Activated naive CD4-positive, alpha-beta T cell treated with anti-CD3 and anti-CD28 coated beads, Interleukin-2, amount 10 ng/mL, durations not matched to agents 7 days and 5 days (primary cell): ENCODE data around the gene MTFMT.
A peak's percentile ranks its signal among the peaks of the same experiment; 100 is the strongest.
"Not testable (repeated sequence)": the region's sequence is repeated elsewhere in the genome, so short reads cannot be mapped to it uniquely, and the experiment has no call there.

Experiments used
- CTCF ChIA-PET: fragments of 350-600 bp; sonication (Branson Sonifier 250); formaldehyde crosslinking; loops from one replicate; lab custom pipeline; 2021; ENCODE audit warnings: antibody characterized with exemption; lab: Charles Lee
- DNase-seq: peaks from one replicate; pipeline ENCODE4 v3.0.0-alpha.2; 2020
- H3K27ac Mint-ChIP-seq: one replicate; pipeline ENCODE4 v1.8.0; 2021; ENCODE audit warnings: mild to moderate bottlenecking, moderate library complexity, mixed read lengths
- H3K27me3 Mint-ChIP-seq: one replicate; pipeline ENCODE4 v1.8.0; 2021; ENCODE audit warnings: mild to moderate bottlenecking, mixed read lengths
- H3K36me3 Mint-ChIP-seq: one replicate; pipeline ENCODE4 v1.8.0; 2021; ENCODE audit warnings: mixed read lengths
- H3K4me1 Mint-ChIP-seq: one replicate; pipeline ENCODE4 v1.8.0; 2021; ENCODE audit warnings: mixed read lengths
- H3K4me3 Mint-ChIP-seq: one replicate; pipeline ENCODE4 v1.8.0; 2021; ENCODE audit warnings: mild to moderate bottlenecking, moderate library complexity, mixed read lengths
- H3K9me3 Mint-ChIP-seq: one replicate; pipeline ENCODE4 v1.8.0; 2021; ENCODE audit warnings: mixed read lengths

The MTFMT gene

GRCh38 chr15:65028921-65029735, at the start of gene MTFMT:
TSS of gene MTFMT (minus strand) at chr15:65029639. CDS start at chr15:65029613, 26 bp downstream.
- CTCF ChIA-PET: no interaction called here
- Mint-ChIP-seq H3K4me3 (peak within 1 kb of the TSS; percentile 87), H3K36me3 (peaks cover 18% of the 10 kb centered on the region), H3K9me3 (no peaks in the 10 kb centered on the region), H3K27ac (peak within 1 kb of the TSS; percentile 79), H3K27me3 (peaks cover 24% of the 10 kb centered on the region), H3K4me1 (peaks cover 26% of the 10 kb centered on the region)
- DNase-seq: peak; percentile 96

- Mint-ChIP-seq H3K36me3 (no peaks in the 10 kb centered on the region), H3K27me3 (peaks cover 57% of the 10 kb centered on the region), H3K4me1 (peaks cover 16% of the 10 kb centered on the region), H3K4me3 (no peak overlapping the region), H3K9me3 (peaks cover 1% of the 10 kb centered on the region), H3K27ac (no peak overlapping the region)
- CTCF ChIA-PET: interaction anchor here (0.6 to 3.6 kb wide), 9 partner anchors 9 to 300 kb away, joined by 3 to 30 read pairs (median 4); no protein-coding TSS in a partner anchor
- peak; percentile 68 for DNase-seq
Observed at GRCh38 chr15:65077981-65078352, 48.5 kb upstream of the MTFMT start.

- Mint-ChIP-seq H3K4me1 (peaks cover 11% of the 10 kb centered on the region), H3K9me3 (peaks cover 1% of the 10 kb centered on the region), H3K27me3 (peaks cover 52% of the 10 kb centered on the region), H3K4me3 (no peak overlapping the region), H3K36me3 (no peaks in the 10 kb centered on the region), H3K27ac (no peak overlapping the region)
- no peak for DNase-seq
- CTCF ChIA-PET: interaction anchor here (0.9 to 3.6 kb wide), 5 partner anchors 23 to 44 kb away, joined by 3 to 30 read pairs (median 4); no protein-coding TSS in a partner anchor
Observed at GRCh38 chr15:65077291-65077980, 48.0 kb upstream of the MTFMT start.

- H3K27ac Mint-ChIP-seq: no peak within 1 kb of the TSS
- no peaks in the 10 kb centered on the region for H3K36me3 Mint-ChIP-seq
- H3K9me3 Mint-ChIP-seq: peaks cover 1% of the 10 kb centered on the region
- DNase-seq: no peak
- H3K27me3 Mint-ChIP-seq: peaks cover 50% of the 10 kb centered on the region
- H3K4me3 Mint-ChIP-seq: no peak within 1 kb of the TSS
- peaks cover 7% of the 10 kb centered on the region for H3K4me1 Mint-ChIP-seq
- CTCF ChIA-PET: interaction anchor here (1.2 to 3.6 kb wide), 4 partner anchors 10 to 43 kb away, joined by 3 to 30 read pairs (median 11); no protein-coding TSS in a partner anchor
Observed at GRCh38 chr15:65076486-65077290, 47.2 kb upstream of the MTFMT start, which contains the start of gene KBTBD13. TSS of gene KBTBD13 (plus strand) at chr15:65076746. CDS start at chr15:65076816, 70 bp downstream.

- not testable (repeated sequence) for DNase-seq, H3K4me1 Mint-ChIP-seq, H3K9me3 Mint-ChIP-seq, H3K36me3 Mint-ChIP-seq, H3K27ac Mint-ChIP-seq, H3K4me3 Mint-ChIP-seq
- peaks cover 51% of the 10 kb centered on the region for H3K27me3 Mint-ChIP-seq
- CTCF ChIA-PET: interaction anchor here (0.7 to 1.2 kb wide), 3 partner anchors 9 to 560 kb away, joined by 3 read pairs; partner anchors contain the start of gene RASL12
Observed at GRCh38 chr15:65075607-65076395, 46.4 kb upstream of the MTFMT start.

- H3K9me3 Mint-ChIP-seq, H3K4me3 Mint-ChIP-seq, H3K4me1 Mint-ChIP-seq, DNase-seq, H3K36me3 Mint-ChIP-seq, H3K27ac Mint-ChIP-seq: not testable (repeated sequence)
- peaks cover 53% of the 10 kb centered on the region for H3K27me3 Mint-ChIP-seq
- CTCF ChIA-PET: interaction anchor here (0.7 kb wide), 1 partner anchor 559 kb away, joined by 3 read pairs; no protein-coding TSS in a partner anchor
Observed at GRCh38 chr15:65074946-65075345, 45.5 kb upstream of the MTFMT start.

- Mint-ChIP-seq H3K9me3 (no peaks in the 10 kb centered on the region), H3K36me3 (no peaks in the 10 kb centered on the region), H3K4me3 (no peak overlapping the region), H3K27me3 (peaks cover 51% of the 10 kb centered on the region), H3K27ac (no peak overlapping the region), H3K4me1 (peaks cover 6% of the 10 kb centered on the region)
- no peak for DNase-seq
- CTCF ChIA-PET: no interaction called here
Observed at GRCh38 chr15:65072617-65073016, 43.2 kb upstream of the MTFMT start.

- Mint-ChIP-seq H3K36me3 (no peaks in the 10 kb centered on the region), H3K4me1 (peaks cover 5% of the 10 kb centered on the region), H3K27me3 (peaks cover 52% of the 10 kb centered on the region), H3K9me3 (no peaks in the 10 kb centered on the region), H3K4me3 (no peak overlapping the region), H3K27ac (no peak overlapping the region)
- CTCF ChIA-PET: no interaction called here
- DNase-seq: no peak
Observed at GRCh38 chr15:65072027-65072426, 42.6 kb upstream of the MTFMT start.

GRCh38 chr15:65071381-65071811, 42.0 kb upstream of the MTFMT start:
- no peak for DNase-seq
- H3K4me1 Mint-ChIP-seq: peaks cover 5% of the 10 kb centered on the region
- H3K27ac Mint-ChIP-seq: no peak overlapping the region
- H3K4me3 Mint-ChIP-seq: no peak overlapping the region
- H3K9me3 Mint-ChIP-seq: no peaks in the 10 kb centered on the region
- H3K27me3 Mint-ChIP-seq: peaks cover 58% of the 10 kb centered on the region
- H3K36me3 Mint-ChIP-seq: no peaks in the 10 kb centered on the region
- CTCF ChIA-PET: no interaction called here

- peaks cover 69% of the 10 kb centered on the region for H3K27me3 Mint-ChIP-seq
- CTCF ChIA-PET: interaction anchor here (0.9 to 2.1 kb wide), 4 partner anchors 9 to 36 kb away, joined by 3 to 7 read pairs (median 4); no protein-coding TSS in a partner anchor
- H3K4me1 Mint-ChIP-seq: peaks cover 5% of the 10 kb centered on the region
- no peak overlapping the region for H3K4me3 Mint-ChIP-seq
- DNase-seq: no peak
- H3K36me3 Mint-ChIP-seq: no peaks in the 10 kb centered on the region
- no peaks in the 10 kb centered on the region for H3K9me3 Mint-ChIP-seq
- no peak overlapping the region for H3K27ac Mint-ChIP-seq
Observed at GRCh38 chr15:65069779-65070546, 40.5 kb upstream of the MTFMT start.

GRCh38 chr15:65069179-65069578, 39.7 kb upstream of the MTFMT start:
- no peak for DNase-seq
- Mint-ChIP-seq H3K4me3 (no peak overlapping the region), H3K9me3 (no peaks in the 10 kb centered on the region), H3K27me3 (peaks cover 76% of the 10 kb centered on the region), H3K36me3 (no peaks in the 10 kb centered on the region), H3K4me1 (peaks cover 5% of the 10 kb centered on the region), H3K27ac (no peak overlapping the region)
- CTCF ChIA-PET: interaction anchor here (0.9 to 2.1 kb wide), 5 partner anchors 9 to 99 kb away, joined by 3 to 7 read pairs (median 4); no protein-coding TSS in a partner anchor

GRCh38 chr15:65068403-65068788, 39.0 kb upstream of the MTFMT start:
- Mint-ChIP-seq H3K27me3 (peaks cover 79% of the 10 kb centered on the region), H3K36me3 (no peaks in the 10 kb centered on the region), H3K27ac (no peak overlapping the region), H3K4me3 (no peak overlapping the region), H3K9me3 (no peaks in the 10 kb centered on the region), H3K4me1 (peaks cover 5% of the 10 kb centered on the region)
- CTCF ChIA-PET: interaction anchor here (1.1 to 1.7 kb wide), 2 partner anchors 10 to 98 kb away, joined by 3 to 4 read pairs; no protein-coding TSS in a partner anchor
- no peak for DNase-seq
